MM.1S (cell line): ENCODE results near the gene USP32.

Experiments used
- DNase-seq: peaks from one replicate; pipeline ENCODE4 v3.0.0-alpha.2; 2015
- H2AFZ ChIP-seq: fragments of 300-600 bp; sonication (generic); 2 replicates; pipeline ENCODE4 v1.6.0; 2016; ENCODE audit warnings: antibody characterized with exemption, low read length
- H3F3A ChIP-seq: fragments of 300-600 bp; sonication (generic); 2 replicates; pipeline ENCODE4 v1.6.1; 2016; ENCODE audit warnings: mild to moderate bottlenecking, antibody characterized with exemption, low read length, moderate library complexity, mixed read lengths; ENCODE audit not compliant: insufficient read depth
- H3K27ac ChIP-seq: fragments of 300-600 bp; sonication (generic); 2 replicates; pipeline ENCODE4 v1.5.1; 2016; ENCODE audit warnings: mild to moderate bottlenecking, low read length
- H3K27me3 ChIP-seq: fragments of 300-600 bp; sonication (generic); replicated peaks from 2 replicates; pipeline ENCODE4 v1.6.0; 2016; ENCODE audit warnings: low read length; ENCODE audit not compliant: insufficient read depth
- H3K36me3 ChIP-seq: fragments of 300-600 bp; sonication (generic); replicated peaks from 2 replicates; pipeline ENCODE4 v1.6.1; 2016; ENCODE audit warnings: mild to moderate bottlenecking, low read length, mixed read lengths; ENCODE audit not compliant: insufficient read depth
- H3K4me1 ChIP-seq: fragments of 300-600 bp; sonication (generic); 2 replicates; pipeline ENCODE4 v1.6.1; 2016; ENCODE audit warnings: low read length, mixed read lengths
- H3K4me2 ChIP-seq: fragments of 300-600 bp; sonication (generic); 2 replicates; pipeline ENCODE4 v1.6.0; 2016; ENCODE audit warnings: low read depth, low read length
- H3K4me3 ChIP-seq: fragments of 300-600 bp; sonication (generic); 2 replicates; pipeline ENCODE4 v1.5.1; 2016; ENCODE audit warnings: low read length, mixed read lengths
- H3K79me2 ChIP-seq: fragments of 300-600 bp; sonication (generic); 2 replicates; pipeline ENCODE4 v1.6.1; 2016; ENCODE audit warnings: mixed run types, low read length, mixed read lengths
- H3K9ac ChIP-seq: fragments of 300-600 bp; sonication (generic); 2 replicates; pipeline ENCODE4 v1.6.1; 2016; ENCODE audit warnings: low read length, mixed read lengths
- H3K9me2 ChIP-seq: fragments of 300-600 bp; sonication (generic); replicated peaks from 2 replicates; pipeline ENCODE4 v1.6.1; 2016; ENCODE audit warnings: mild to moderate bottlenecking, low read length, mixed read lengths; ENCODE audit not compliant: insufficient read depth
- H3K9me3 ChIP-seq: fragments of 300-600 bp; sonication (generic); replicated peaks from 2 replicates; pipeline ENCODE4 v1.6.1; 2016; ENCODE audit warnings: mild to moderate bottlenecking, low read length, mixed read lengths; ENCODE audit not compliant: insufficient read depth
- H4K20me1 ChIP-seq: fragments of 300-600 bp; sonication (generic); 2 replicates; pipeline ENCODE4 v1.6.1; 2016; ENCODE audit warnings: mild to moderate bottlenecking, low read length, moderate library complexity, mixed read lengths; ENCODE audit not compliant: insufficient read depth
- CTCF ChIP-seq: fragments of 300-600 bp; sonication (generic); IDR thresholded peaks from 2 replicates; pipeline ENCODE4 v1.5.1; 2016; ENCODE audit warnings: antibody characterized with exemption, low read length, mixed read lengths
- EZH2 ChIP-seq: fragments of 300-600 bp; sonication (generic); optimal IDR thresholded peaks from 2 replicates; pipeline ENCODE3; 2017; ENCODE audit warnings: low read depth, mild to moderate bottlenecking, antibody characterized with exemption, low read length, mixed read lengths
- EZH2phosphoT487 ChIP-seq: fragments of 300-600 bp; sonication (generic); IDR thresholded peaks from 2 replicates; pipeline ENCODE4 v1.6.1; 2018; ENCODE audit warnings: antibody characterized with exemption, low read length

USP32 gene

GRCh38 chr17:60129164-60129563, 262.8 kb downstream of the USP32 start:
- no peak overlapping the region for H2AFZ ChIP-seq
- H3K4me3 ChIP-seq, result no peak overlapping the region
- H4K20me1 ChIP-seq, result no peaks in the 10 kb centered on the region
- DNase-seq, result no peak
- no peak overlapping the region for H3K27ac ChIP-seq
- H3K79me2 ChIP-seq, result no peaks in the 10 kb centered on the region
- H3K36me3 ChIP-seq, result no peaks in the 10 kb centered on the region
- H3K9me3 ChIP-seq, result no peaks in the 10 kb centered on the region
- H3K4me1 ChIP-seq, result no peaks in the 10 kb centered on the region
- H3K9me2 ChIP-seq, result no peaks in the 10 kb centered on the region
- no peak for TF ChIP-seq EZH2
- no peak for TF ChIP-seq EZH2phosphoT487
- no peak for TF ChIP-seq CTCF
- no peak overlapping the region for H3K4me2 ChIP-seq
- no peaks in the 10 kb centered on the region for H3K27me3 ChIP-seq
- H3F3A ChIP-seq, result no peaks in the 10 kb centered on the region
- H3K9ac ChIP-seq, result no peak overlapping the region
